Measurements from ENCODE around the gene NBPF4.
"Not testable (repeated sequence)": the region's sequence is repeated elsewhere in the genome, so short reads cannot be mapped to it uniquely, and the experiment has no call there.

NBPF4 gene, protein sequence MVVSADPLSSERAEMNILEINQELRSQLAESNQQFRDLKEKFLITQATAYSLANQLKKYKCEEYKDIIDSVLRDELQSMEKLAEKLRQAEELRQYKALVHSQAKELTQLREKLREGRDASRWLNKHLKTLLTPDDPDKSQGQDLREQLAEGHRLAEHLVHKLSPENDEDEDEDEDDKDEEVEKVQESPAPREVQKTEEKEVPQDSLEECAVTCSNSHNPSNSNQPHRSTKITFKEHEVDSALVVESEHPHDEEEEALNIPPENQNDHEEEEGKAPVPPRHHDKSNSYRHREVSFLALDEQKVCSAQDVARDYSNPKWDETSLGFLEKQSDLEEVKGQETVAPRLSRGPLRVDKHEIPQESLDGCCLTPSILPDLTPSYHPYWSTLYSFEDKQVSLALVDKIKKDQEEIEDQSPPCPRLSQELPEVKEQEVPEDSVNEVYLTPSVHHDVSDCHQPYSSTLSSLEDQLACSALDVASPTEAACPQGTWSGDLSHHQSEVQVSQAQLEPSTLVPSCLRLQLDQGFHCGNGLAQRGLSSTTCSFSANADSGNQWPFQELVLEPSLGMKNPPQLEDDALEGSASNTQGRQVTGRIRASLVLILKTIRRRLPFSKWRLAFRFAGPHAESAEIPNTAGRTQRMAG

GRCh38 chr1:108243976-108244375 is at the start of gene NBPF4:
NBPF4 (minus strand) TSS chr1:108244076; CDS start chr1:108243761, 315 bp downstream.
- not testable (repeated sequence) for FAIRE-seq; DNase-seq (ENCODE audit: low spot score)

- not testable (repeated sequence) for DNase-seq (ENCODE audit: low spot score); FAIRE-seq
Observed at GRCh38 chr1:108282528-108283257, 38.8 kb upstream of the NBPF4 start.

GRCh38 chr1:108272485-108273327 is 28.8 kb upstream of the NBPF4 start:
- DNase-seq (ENCODE audit: low spot score); FAIRE-seq: not testable (repeated sequence)

DNA sequence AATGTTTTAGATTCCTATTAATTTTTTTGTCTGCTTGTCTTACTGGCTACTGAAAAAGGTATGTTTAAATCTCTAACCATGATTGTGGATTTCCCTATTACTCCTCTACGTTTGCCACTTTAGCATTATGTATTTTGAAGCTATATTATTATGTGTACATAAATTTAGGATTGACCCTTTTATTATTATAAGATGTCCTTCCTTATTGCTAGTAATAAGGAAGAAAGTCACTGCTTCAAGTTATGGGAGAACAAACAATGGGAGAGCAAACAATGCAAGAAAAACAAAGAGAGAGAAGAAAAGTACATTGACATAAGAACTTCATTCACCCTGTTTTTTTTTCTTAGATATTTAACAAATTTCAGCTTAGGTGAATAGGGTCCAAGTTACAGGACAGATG is 23.2 kb upstream of the NBPF4 start:
- not testable (repeated sequence) for DNase-seq (ENCODE audit: low spot score); FAIRE-seq

DNA sequence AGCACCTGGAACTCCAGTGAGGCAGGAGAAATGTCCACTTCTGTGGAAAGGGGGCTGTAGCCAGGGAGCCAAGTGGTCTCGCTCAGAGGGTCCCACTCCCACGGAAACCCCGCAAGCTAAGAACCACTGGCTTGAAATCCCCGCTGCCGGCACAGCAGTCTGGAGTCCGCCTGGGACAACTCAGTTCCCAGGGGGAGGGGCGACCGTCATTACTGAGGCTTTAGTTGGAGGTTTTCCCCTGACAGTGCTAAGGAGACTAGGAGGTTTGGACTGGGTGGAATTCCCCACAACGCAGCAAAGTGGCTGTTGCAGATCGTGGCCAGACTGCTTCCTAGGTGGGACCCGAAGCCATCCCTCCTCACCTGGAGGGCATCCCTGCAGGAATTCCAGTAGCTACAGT is 18.1 kb upstream of the NBPF4 start:
- not testable (repeated sequence) for FAIRE-seq; DNase-seq (ENCODE audit: low spot score)

GRCh38 chr1:108261519-108261918 is 17.6 kb upstream of the NBPF4 start:
- not testable (repeated sequence) for DNase-seq (ENCODE audit: low spot score); FAIRE-seq

- DNase-seq (ENCODE audit: low spot score); FAIRE-seq: not testable (repeated sequence)
Observed at GRCh38 chr1:108260578-108261259, 16.8 kb upstream of the NBPF4 start.

GRCh38 chr1:108255426-108255825 is 11.6 kb upstream of the NBPF4 start:
- not testable (repeated sequence) for FAIRE-seq; DNase-seq (ENCODE audit: low spot score)

- FAIRE-seq; DNase-seq (ENCODE audit: low spot score): not testable (repeated sequence)
Observed at GRCh38 chr1:108239426-108239825, 4.5 kb downstream of the NBPF4 start.

- FAIRE-seq = not testable (repeated sequence)
Observed at GRCh38 chr1:108235308-108235707, 8.6 kb downstream of the NBPF4 start.

DNA sequence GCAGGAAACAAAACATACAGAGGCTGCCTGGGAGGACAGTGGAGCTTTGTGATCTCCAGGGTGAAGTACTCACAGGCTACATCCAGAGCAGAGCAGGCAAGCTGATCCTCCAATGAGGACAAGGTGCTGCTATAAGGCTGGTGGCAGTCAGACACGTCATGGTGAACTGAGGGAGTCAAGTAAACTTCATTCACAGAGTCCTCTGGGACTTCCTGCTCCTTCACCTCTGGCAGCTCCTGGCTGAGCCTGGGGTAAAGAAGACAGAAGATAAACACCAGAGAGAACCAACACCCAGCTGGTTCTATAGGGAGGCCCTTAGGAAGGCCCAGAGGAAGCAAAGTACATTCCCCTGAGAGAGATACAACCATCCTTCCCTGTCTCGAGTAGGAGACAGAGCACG is 11.7 kb downstream of the NBPF4 start:
- DNase-seq (ENCODE audit: low spot score); FAIRE-seq: not testable (repeated sequence)

More at GRCh38 chr1:108235308-108235707, 8.6 kb downstream of the NBPF4 start:
- not testable (repeated sequence) for DNase-seq (ENCODE audit: low spot score)

- not testable (repeated sequence) for DNase-seq (ENCODE audit: low spot score); FAIRE-seq
Observed at GRCh38 chr1:108229976-108230375, 13.9 kb downstream of the NBPF4 start.

GRCh38 chr1:108227772-108228171 is 16.1 kb downstream of the NBPF4 start:
- not testable (repeated sequence) for DNase-seq (ENCODE audit: low spot score); FAIRE-seq

- not testable (repeated sequence) for DNase-seq (ENCODE audit: low spot score); FAIRE-seq
Observed at GRCh38 chr1:108226855-108227254, 17.0 kb downstream of the NBPF4 start.

DNA sequence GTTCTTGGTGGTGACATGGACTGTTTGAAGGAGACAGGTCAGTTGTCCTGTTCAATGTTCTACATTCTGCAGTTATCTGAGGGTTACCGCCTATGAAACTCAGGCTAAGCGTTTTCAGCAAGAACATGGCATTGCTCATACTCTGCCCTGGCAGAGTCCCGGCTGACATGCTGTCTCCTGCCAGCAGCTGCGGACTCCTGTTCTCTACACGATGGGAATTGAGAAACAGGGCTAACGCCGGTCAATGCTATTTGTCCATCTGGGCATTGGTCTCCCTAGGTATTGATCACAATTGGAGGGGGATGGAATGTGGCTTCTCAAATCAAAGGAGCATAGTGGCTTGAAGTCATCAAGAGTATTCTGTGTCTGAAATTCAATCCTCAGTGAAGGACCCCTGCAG is 20.6 kb downstream of the NBPF4 start:
- not testable (repeated sequence) for DNase-seq (ENCODE audit: low spot score); FAIRE-seq

DNA sequence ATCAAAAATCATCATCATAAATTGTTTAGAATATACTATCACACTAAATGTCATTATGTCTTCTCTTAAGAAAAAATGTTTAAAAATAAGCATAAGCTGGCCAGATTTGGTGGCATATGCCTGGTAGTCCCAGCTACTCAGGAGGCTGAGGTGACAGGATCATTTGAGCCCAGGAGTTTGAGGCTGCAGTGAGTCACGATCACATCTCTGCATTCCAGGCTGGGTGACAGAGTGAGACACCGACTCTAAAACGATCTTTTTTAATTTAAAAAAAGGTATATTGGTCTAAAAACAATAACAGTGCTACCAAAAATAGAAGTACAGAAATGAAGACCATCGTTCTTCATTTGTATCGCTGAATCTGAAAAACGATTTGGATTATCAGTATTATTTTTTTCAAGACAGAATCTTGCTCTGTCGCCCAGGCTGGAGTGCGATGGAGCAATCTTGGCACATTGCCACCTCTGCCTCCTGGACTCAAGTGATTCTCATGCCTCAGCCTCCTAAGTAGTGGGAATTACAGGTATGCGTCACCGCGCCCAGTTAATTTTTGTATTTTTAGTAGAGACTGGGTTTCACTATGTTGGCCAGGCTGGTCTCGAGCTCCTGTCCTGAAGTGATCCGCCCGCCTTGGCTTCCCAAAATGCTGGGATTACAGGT is 26.2 kb downstream of the NBPF4 start:
- FAIRE-seq; DNase-seq (ENCODE audit: low spot score): not testable (repeated sequence)

DNA sequence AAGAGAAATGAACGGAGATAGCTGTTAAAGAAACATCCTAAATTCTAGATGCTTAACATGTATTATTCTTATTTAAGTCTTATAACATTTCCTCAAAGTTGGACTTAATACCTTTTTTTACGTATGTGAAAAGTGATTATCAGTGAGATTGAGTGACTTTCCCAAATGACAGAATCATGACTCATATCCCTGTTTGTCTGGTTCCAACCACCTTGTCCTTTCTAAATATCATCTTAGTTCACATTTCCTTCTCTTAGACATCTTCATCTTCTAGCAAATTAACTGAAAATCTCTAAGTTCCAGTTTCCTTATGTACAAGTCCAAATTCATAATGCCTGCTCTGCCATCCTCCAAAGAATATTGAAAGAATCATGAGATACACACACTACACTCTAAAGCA is 26.9 kb downstream of the NBPF4 start:
- DNase-seq (ENCODE audit: low spot score) = not testable (repeated sequence)
- FAIRE-seq = peak; percentile 74

DNA sequence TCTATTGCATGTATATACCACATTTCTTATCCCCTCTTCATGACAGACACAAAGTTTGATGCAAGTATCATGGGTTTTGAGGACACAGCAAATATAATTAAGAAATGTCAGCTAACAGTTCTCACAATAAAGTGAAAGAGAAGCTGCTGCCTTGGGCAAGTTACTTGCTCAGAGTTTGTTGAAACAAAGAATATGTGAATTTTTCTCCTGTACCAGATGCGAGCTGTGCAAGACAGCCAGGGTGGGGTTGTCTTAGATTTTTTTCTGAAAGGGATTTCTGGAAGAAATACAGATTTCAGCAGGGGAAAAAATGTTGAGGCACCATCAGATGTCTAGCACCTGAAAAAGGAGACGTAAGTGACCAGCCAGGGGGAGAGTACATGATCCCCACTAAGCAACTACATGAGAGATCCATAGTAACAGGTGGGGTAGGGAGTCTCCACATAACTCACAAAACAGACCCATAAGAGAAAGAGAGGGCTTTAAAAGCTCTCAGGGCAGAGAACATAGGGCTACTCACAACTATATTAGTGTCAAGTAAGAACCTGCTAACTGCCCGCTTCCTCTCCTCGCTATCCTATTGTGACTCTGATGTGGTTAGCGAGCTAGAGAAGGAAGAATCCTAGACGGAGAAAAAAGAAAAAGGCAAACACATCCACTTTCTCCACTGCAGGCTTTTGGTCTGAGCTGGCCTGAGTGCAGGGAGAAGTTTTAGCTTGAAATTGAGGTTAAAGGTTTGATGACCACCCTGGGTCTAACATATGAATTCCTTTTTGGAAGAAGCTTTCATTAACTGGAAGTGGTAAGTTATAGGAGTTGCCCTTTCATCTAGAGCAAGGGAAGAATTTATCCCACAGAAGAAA is 27.6 kb downstream of the NBPF4 start:
- FAIRE-seq; DNase-seq (ENCODE audit: low spot score): not testable (repeated sequence)

Measured in RCC 7860 (cell line).